Measurements from ENCODE around the gene GATM. TPM values are rescaled to one million over a fixed set of nuclear protein-coding genes. Genes with fewer than 3 reads are reported as not detected.
"Not testable (repeated sequence)": the region's sequence is repeated elsewhere in the genome, so short reads cannot be mapped to it uniquely, and the experiment has no call there.

The GATM gene
- total RNA-seq, 5 donors from 2014 or later (not counting 1 experiment from before 2014, with no cell fraction given) = 0.49 to 5.5 (median 2.0) TPM

DNA sequence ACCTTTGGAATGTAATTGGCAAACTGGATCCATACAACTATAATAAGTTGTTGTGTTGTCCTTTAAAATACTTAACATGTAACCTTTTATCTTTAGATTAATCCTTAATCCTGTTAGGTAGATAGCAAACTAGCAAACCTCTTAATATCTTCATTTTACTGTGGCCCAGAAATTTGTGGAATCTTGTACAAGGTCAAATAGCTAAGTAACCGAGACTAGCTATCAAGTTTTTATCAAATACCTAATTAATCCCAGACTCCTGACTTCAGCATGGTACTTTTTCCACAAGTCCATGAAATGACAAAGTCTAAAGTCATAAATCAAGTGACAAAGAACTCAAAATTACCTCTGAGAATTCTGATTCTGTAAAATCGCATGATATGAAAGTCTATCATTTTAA lies 4.4 kb downstream of the GATM start:
- no peak overlapping the region for H3K4me3 Mint-ChIP-seq
- no peak for DNase-seq
- peaks cover 20 to 24% (median 21%) of the 10 kb centered on the region in 3 donors for H3K4me1 Mint-ChIP-seq
- no CpG with 5 or more reads among the region's 2 CpGs for WGBS (ENCODE audit: insufficient coverage)
- H3K27ac Mint-ChIP-seq = no peak overlapping the region
- CTCF ChIA-PET = no interaction called here
- no peak for ATAC-seq (replicated peaks in 1 of 4)
- Histone ChIP-seq H3K27ac (ENCODE audit: low read length) (no peak overlapping the region), H3K4me3 (ENCODE audit: control insufficient read depth in 1 of 2, extremely low read depth in 1 of 2, low read length in 1 of 2) (no peak overlapping the region), H3K36me3 (ENCODE audit: control insufficient read depth in 2 of 2, extremely low read depth in 1 of 2, insufficient read depth in 1 of 2, low read length in 1 of 2) (no peaks in the 10 kb centered on the region), H3K27me3 (replicated peaks in 1 of 2; ENCODE audit: control insufficient read depth in 2 of 2, extremely low read depth in 1 of 2, insufficient read depth in 2 of 2, low read length in 1 of 2) (peaks cover 0 to 24% of the 10 kb centered on the region in 2 experiments), H3K4me1 (ENCODE audit: control insufficient read depth in 1 of 2, extremely low read depth in 1 of 2, insufficient read depth in 2 of 2, low read length in 2 of 2) (peaks cover 2 to 15% of the 10 kb centered on the region in 2 experiments), H3K9me3 (no peaks in the 10 kb centered on the region)
- peaks cover 42 to 52% of the 10 kb centered on the region in 2 donors for H3K27me3 Mint-ChIP-seq
- POLR2A ChIA-PET = no interaction called here
- H3K36me3 Mint-ChIP-seq = no peaks in the 10 kb centered on the region
- no peaks in the 10 kb centered on the region for H3K9me3 Mint-ChIP-seq

DNA sequence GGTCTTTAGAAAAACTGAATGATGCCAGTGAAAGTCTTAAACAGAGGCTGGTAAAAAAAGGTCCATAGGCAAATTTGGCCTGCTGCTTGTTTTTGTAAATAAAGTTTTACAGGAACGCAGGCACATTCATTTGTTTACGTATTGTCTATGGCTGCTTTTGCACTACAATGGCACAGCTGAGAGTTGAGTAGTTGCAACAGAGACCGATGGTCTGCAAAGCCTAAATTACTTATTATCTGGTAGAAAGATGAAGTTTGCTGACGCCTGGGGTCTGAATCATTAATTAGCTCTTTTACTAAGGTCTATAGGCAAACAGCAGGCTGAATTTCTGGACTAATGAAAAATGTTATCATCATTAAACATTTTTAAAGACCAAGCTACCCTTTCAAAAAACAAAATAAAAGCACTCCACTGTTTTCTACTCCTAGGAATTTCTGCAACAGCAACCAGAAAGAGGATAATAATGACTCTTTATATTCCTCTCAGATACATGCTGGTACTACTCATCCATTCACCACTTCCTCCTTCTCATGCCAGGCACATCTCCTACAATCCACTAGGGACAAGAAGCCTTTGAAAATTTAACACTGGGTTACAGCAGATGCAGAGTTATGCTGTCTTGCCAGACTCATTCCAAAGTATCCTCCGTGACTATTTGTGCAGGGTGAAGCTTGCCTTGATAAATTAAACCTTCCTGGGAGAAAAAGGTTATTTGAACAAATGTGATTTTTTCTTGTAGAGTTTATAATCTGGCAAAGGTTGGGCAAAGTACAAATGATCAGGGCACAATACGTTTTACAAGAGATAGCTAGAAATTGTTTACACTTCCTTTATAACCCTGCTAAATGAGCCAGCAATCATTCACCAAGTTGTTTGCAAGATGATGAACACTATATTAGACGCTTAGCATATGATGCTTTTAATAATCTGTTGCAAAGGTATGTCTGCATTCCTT lies 6.0 kb downstream of the GATM start:
- POLR2A ChIA-PET = interaction anchor here in 1 of 2 donors (0.6 kb wide), 1 partner anchor 172 kb away, joined by 3 read pairs; no protein-coding TSS in a partner anchor

DNA sequence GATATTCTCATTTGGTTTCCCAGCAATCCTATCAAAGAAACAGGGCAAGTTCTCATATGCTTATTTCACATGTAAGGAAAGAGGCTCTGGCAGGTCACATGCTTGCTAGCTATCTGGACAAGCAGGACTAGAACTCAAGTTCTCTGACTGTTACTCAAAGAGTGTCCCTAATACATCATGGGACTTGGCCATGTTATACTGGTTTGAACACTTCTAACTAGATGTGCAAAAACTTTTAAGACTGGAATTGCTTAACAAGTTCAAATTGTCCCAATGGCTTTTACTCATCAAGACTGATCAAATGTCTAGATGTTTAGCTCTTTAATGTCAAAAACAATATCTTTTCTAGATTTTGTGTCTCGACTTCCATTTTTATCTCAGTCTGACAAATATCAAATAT lies 6.8 kb downstream of the GATM start:
- Mint-ChIP-seq H3K27ac (no peak overlapping the region), H3K36me3 (no peaks in the 10 kb centered on the region), H3K4me3 (no peak overlapping the region), H3K27me3 (peaks cover 31 to 32% of the 10 kb centered on the region in 2 donors), H3K4me1 (peaks cover 3 to 9% (median 7%) of the 10 kb centered on the region in 3 donors), H3K9me3 (no peaks in the 10 kb centered on the region)
- no peaks in the 10 kb centered on the region for H3K4me1 ChIP-seq (ENCODE audit: control insufficient read depth in 1 of 2, extremely low read depth in 1 of 2, insufficient read depth in 2 of 2, low read length in 2 of 2)
- ATAC-seq (replicated peaks in 1 of 4) (no peak), DNase-seq (no peak)
- peaks cover 0 to 3% of the 10 kb centered on the region in 2 experiments for H3K27me3 ChIP-seq (replicated peaks in 1 of 2; ENCODE audit: control insufficient read depth in 2 of 2, extremely low read depth in 1 of 2, insufficient read depth in 2 of 2, low read length in 1 of 2)
- WGBS (ENCODE audit: insufficient coverage) = no CpG with 5 or more reads among the region's 1 CpG
- ChIA-PET CTCF (no interaction called here), POLR2A (no interaction called here)
- no peaks in the 10 kb centered on the region for H3K36me3 ChIP-seq (ENCODE audit: control insufficient read depth in 2 of 2, extremely low read depth in 1 of 2, insufficient read depth in 1 of 2, low read length in 1 of 2)
- no peak overlapping the region for H3K4me3 ChIP-seq (ENCODE audit: control insufficient read depth in 1 of 2, extremely low read depth in 1 of 2, low read length in 1 of 2)
- H3K9me3 ChIP-seq = no peaks in the 10 kb centered on the region
- H3K27ac ChIP-seq (ENCODE audit: low read length) = no peak overlapping the region

More for the DNA sequence above, 6.0 kb downstream of the GATM start:
- Mint-ChIP-seq H3K4me1 (peaks cover 11 to 16% (median 14%) of the 10 kb centered on the region in 3 donors), H3K4me3 (no peak overlapping the region), H3K9me3 (no peaks in the 10 kb centered on the region), H3K27ac (no peak overlapping the region), H3K36me3 (no peaks in the 10 kb centered on the region), H3K27me3 (peaks cover 35 to 40% of the 10 kb centered on the region in 2 donors)
- Histone ChIP-seq H3K4me1 (ENCODE audit: control insufficient read depth in 1 of 2, extremely low read depth in 1 of 2, insufficient read depth in 2 of 2, low read length in 2 of 2) (peaks cover 0 to under 1% of the 10 kb centered on the region in 2 experiments), H3K36me3 (ENCODE audit: control insufficient read depth in 2 of 2, extremely low read depth in 1 of 2, insufficient read depth in 1 of 2, low read length in 1 of 2) (no peaks in the 10 kb centered on the region), H3K9me3 (no peaks in the 10 kb centered on the region), H3K4me3 (ENCODE audit: control insufficient read depth in 1 of 2, extremely low read depth in 1 of 2, low read length in 1 of 2) (no peak overlapping the region), H3K27ac (ENCODE audit: low read length) (no peak overlapping the region), H3K27me3 (replicated peaks in 1 of 2; ENCODE audit: control insufficient read depth in 2 of 2, extremely low read depth in 1 of 2, insufficient read depth in 2 of 2, low read length in 1 of 2) (peaks cover 0 to 9% of the 10 kb centered on the region in 2 experiments)
- ATAC-seq (replicated peaks in 1 of 4) (no peak), DNase-seq (no peak)
- WGBS (ENCODE audit: insufficient coverage) = no CpG with 5 or more reads among the region's 7 CpGs
- CTCF ChIA-PET = interaction anchor here (0.5 to 1.5 kb wide), 2 partner anchors 10 to 101 kb away, joined by 3 to 4 read pairs; no protein-coding TSS in a partner anchor

DNA sequence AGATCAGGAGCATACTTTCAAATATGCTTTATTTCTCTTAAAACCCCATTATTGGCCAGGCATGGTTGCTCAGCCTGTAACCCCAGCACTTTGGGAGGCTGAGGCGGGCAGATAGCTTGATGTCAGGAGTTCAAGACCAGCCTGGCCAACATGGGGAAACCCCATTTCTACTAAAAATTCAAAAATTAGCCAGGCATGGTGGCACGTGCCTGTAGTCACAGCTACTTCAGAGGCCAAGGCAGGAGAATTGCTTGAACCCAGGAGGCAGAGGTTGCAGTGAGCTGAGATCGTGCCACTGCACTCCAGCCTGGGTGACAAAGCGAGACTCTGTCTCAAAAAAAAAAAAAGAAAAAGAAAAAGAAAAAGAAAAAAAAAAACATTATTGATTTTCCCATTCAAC lies 8.3 kb downstream of the GATM start:
- H3K4me3 Mint-ChIP-seq; H3K4me1 Mint-ChIP-seq; POLR2A ChIA-PET; H3K9me3 Mint-ChIP-seq; CTCF ChIA-PET; H3K27me3 ChIP-seq (replicated peaks in 1 of 2; ENCODE audit: control insufficient read depth in 2 of 2, extremely low read depth in 1 of 2, insufficient read depth in 2 of 2, low read length in 1 of 2); ATAC-seq (replicated peaks in 1 of 4); DNase-seq; H3K36me3 Mint-ChIP-seq; H3K36me3 ChIP-seq (ENCODE audit: control insufficient read depth in 2 of 2, extremely low read depth in 1 of 2, insufficient read depth in 1 of 2, low read length in 1 of 2); H3K4me3 ChIP-seq (ENCODE audit: control insufficient read depth in 1 of 2, extremely low read depth in 1 of 2, low read length in 1 of 2); H3K9me3 ChIP-seq; H3K27ac ChIP-seq (ENCODE audit: low read length); H3K4me1 ChIP-seq (ENCODE audit: control insufficient read depth in 1 of 2, extremely low read depth in 1 of 2, insufficient read depth in 2 of 2, low read length in 2 of 2); H3K27ac Mint-ChIP-seq: not testable (repeated sequence)
- H3K27me3 Mint-ChIP-seq = peaks cover 16 to 17% of the 10 kb centered on the region in 2 donors
- 89% methylated on average over 2 of the region's 4 CpGs for WGBS (ENCODE audit: insufficient coverage)

DNA sequence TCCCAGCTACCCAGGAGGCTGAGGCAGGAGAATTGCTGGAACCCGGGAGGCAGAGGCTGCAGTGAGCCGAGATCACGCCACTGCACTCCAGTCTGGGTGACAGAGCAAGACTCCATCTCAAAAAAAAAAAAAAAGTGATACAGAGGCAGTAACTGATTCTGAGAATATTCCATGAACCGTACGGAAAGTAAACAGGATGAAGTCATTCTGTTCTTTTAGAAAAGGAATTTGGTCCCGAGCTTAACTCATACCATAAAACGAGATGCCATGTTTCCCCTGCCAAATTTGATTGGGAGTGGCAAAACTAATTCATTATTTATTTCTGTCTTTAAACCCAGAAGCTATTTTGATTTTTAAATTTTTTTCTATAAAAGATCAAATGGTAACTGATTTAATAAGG lies 11.1 kb downstream of the GATM start:
- H3K27ac Mint-ChIP-seq; CTCF ChIA-PET; H3K4me3 ChIP-seq (ENCODE audit: control insufficient read depth in 1 of 2, extremely low read depth in 1 of 2, low read length in 1 of 2); H3K27ac ChIP-seq (ENCODE audit: low read length); H3K4me1 ChIP-seq (ENCODE audit: control insufficient read depth in 1 of 2, extremely low read depth in 1 of 2, insufficient read depth in 2 of 2, low read length in 2 of 2); DNase-seq; H3K4me3 Mint-ChIP-seq; H3K36me3 ChIP-seq (ENCODE audit: control insufficient read depth in 2 of 2, extremely low read depth in 1 of 2, insufficient read depth in 1 of 2, low read length in 1 of 2); H3K9me3 ChIP-seq; H3K4me1 Mint-ChIP-seq; H3K27me3 ChIP-seq (replicated peaks in 1 of 2; ENCODE audit: control insufficient read depth in 2 of 2, extremely low read depth in 1 of 2, insufficient read depth in 2 of 2, low read length in 1 of 2); H3K27me3 Mint-ChIP-seq; H3K9me3 Mint-ChIP-seq; ATAC-seq (replicated peaks in 1 of 4); H3K36me3 Mint-ChIP-seq: not testable (repeated sequence)
- WGBS (ENCODE audit: insufficient coverage) = no CpG with 5 or more reads among the region's 7 CpGs
- POLR2A ChIA-PET = interaction anchor here in 1 of 2 donors (0.6 kb wide), 1 partner anchor 1026 kb away, joined by 4 read pairs; no protein-coding TSS in a partner anchor

DNA sequence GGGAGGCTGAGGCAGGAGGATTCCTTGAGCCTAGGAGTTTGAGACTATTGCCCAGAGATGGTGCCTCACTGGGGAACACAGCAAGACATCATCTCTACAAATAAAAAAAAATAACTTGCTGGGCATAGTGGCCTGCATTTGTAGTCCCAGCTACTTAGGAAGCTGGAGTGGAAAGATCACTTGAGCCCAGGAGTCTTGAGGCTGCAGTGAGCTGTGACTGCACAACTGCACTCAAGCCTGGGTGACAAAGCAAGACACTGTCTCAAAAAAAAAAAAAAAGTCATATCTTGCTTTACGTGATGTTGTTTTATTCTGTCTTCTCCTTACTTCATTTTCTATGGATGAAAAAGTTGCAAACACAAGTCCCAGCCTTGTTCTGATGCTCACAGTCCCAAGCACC lies 14.1 kb downstream of the GATM start:
- Histone ChIP-seq H3K4me3 (ENCODE audit: control insufficient read depth in 1 of 2, extremely low read depth in 1 of 2, low read length in 1 of 2) (no peak overlapping the region), H3K27me3 (replicated peaks in 1 of 2; ENCODE audit: control insufficient read depth in 2 of 2, extremely low read depth in 1 of 2, insufficient read depth in 2 of 2, low read length in 1 of 2) (peaks cover 0 to 4% of the 10 kb centered on the region in 2 experiments), H3K9me3 (no peaks in the 10 kb centered on the region), H3K36me3 (ENCODE audit: control insufficient read depth in 2 of 2, extremely low read depth in 1 of 2, insufficient read depth in 1 of 2, low read length in 1 of 2) (no peaks in the 10 kb centered on the region), H3K27ac (ENCODE audit: low read length) (no peak overlapping the region), H3K4me1 (ENCODE audit: control insufficient read depth in 1 of 2, extremely low read depth in 1 of 2, insufficient read depth in 2 of 2, low read length in 2 of 2) (no peaks in the 10 kb centered on the region)
- ChIA-PET POLR2A (no interaction called here), CTCF (no interaction called here)
- Mint-ChIP-seq H3K27ac (no peak overlapping the region), H3K4me3 (no peak overlapping the region), H3K27me3 (peaks cover 2 to 5% of the 10 kb centered on the region in 2 donors), H3K9me3 (no peaks in the 10 kb centered on the region), H3K4me1 (no peaks in the 10 kb centered on the region), H3K36me3 (no peaks in the 10 kb centered on the region)
- ATAC-seq (replicated peaks in 1 of 4) (no peak), DNase-seq (no peak)
- WGBS (ENCODE audit: insufficient coverage) = 100% methylated on average over 1 of the region's 1 CpG

All from T-cell (primary cell).